HFF-Myc (cell line): ENCODE results near the gene IMMP1L.

Source experiments
- DNase-seq: peaks from one replicate; pipeline ENCODE4 v3.0.0-alpha.2; 2011; ENCODE audit warnings: low read depth; ENCODE audit errors: extremely low read depth
- H3K4me3 ChIP-seq: replicated peaks from 2 replicates; pipeline ENCODE4 v1.5.1; 2011; ENCODE audit warnings: low read depth, mild to moderate bottlenecking, control low read depth, low read length
- TF ChIP-seq, protein P1 (sequence below): IDR thresholded peaks from 2 replicates; pipeline ENCODE4 v1.5.1; 2012; ENCODE audit warnings: mild to moderate bottlenecking, low read depth, low read length, control low read depth; ENCODE audit errors: missing control alignments

Gene IMMP1L

DNA sequence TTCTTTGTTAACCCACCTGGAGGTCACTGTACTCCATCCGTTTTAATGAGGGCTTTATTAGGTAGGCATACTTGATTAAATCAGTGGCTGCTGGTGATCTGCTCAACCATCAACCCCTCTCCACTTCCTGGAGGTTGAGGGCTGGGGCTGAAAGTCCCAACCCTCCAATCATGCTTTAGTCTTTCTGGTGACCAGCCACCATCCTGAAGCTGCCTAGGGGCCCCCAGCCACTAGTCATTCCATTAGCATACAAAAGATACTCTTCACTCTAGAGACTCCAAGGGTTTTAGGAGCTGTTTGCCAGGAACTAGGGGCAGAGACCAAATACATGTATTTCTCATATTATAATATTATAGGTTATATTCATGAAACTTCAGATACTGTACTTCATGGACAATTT lies 126.3 kb downstream of the IMMP1L start:
- TF ChIP-seq, protein P1, sequence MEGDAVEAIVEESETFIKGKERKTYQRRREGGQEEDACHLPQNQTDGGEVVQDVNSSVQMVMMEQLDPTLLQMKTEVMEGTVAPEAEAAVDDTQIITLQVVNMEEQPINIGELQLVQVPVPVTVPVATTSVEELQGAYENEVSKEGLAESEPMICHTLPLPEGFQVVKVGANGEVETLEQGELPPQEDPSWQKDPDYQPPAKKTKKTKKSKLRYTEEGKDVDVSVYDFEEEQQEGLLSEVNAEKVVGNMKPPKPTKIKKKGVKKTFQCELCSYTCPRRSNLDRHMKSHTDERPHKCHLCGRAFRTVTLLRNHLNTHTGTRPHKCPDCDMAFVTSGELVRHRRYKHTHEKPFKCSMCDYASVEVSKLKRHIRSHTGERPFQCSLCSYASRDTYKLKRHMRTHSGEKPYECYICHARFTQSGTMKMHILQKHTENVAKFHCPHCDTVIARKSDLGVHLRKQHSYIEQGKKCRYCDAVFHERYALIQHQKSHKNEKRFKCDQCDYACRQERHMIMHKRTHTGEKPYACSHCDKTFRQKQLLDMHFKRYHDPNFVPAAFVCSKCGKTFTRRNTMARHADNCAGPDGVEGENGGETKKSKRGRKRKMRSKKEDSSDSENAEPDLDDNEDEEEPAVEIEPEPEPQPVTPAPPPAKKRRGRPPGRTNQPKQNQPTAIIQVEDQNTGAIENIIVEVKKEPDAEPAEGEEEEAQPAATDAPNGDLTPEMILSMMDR, result no peak
- no peak for DNase-seq
- no peak overlapping the region for H3K4me3 ChIP-seq
